HepG2 (cell line): ENCODE results near the gene CDK10. TPM values are rescaled to one million over a fixed set of nuclear protein-coding genes. Genes with fewer than 3 reads are reported as not detected.
A peak's percentile ranks its signal among the peaks of the same experiment; 100 is the strongest.

Experiments used
- AKNA ChIP-seq: sonication (generic); formaldehyde crosslinking; IDR thresholded peaks from 2 replicates; pipeline ENCODE4 v1.4.0; 2020; ENCODE audit warnings: missing genetic modification reagents, borderline replicate concordance
- BORCS8-MEF2B ChIP-seq: sonication (generic); formaldehyde crosslinking; IDR thresholded peaks from 2 replicates; pipeline ENCODE4 v1.8.0; 2022; ENCODE audit warnings: mild to moderate bottlenecking, missing genetic modification reagents
- CAMTA2 ChIP-seq: sonication (generic); formaldehyde crosslinking; IDR thresholded peaks from 2 replicates; pipeline ENCODE4 v1.4.0; 2020; ENCODE audit warnings: mild to moderate bottlenecking, missing genetic modification reagents, borderline replicate concordance
- CSRNP2 ChIP-seq: sonication (generic); formaldehyde crosslinking; conservative IDR thresholded peaks from 2 replicates; pipeline ENCODE4 v1.8.0; 2022; ENCODE audit warnings: low read depth, missing genetic modification reagents
- FUBP1 ChIP-seq: sonication (generic); formaldehyde crosslinking; IDR thresholded peaks from 2 replicates; pipeline ENCODE4 v1.5.1; 2020; ENCODE audit warnings: missing genetic modification reagents, mild to moderate bottlenecking, borderline replicate concordance
- KDM2A ChIP-seq: sonication (generic); formaldehyde crosslinking; IDR thresholded peaks from 2 replicates; pipeline ENCODE4 v1.4.0; 2020; ENCODE audit warnings: low read depth, missing genetic modification reagents, borderline replicate concordance
- KDM3A ChIP-seq: IDR thresholded peaks from 2 replicates; pipeline ENCODE4 v1.6.1; 2018; ENCODE audit warnings: low read depth, missing compliant biosample characterization
- NFKBIZ ChIP-seq: IDR thresholded peaks from 2 replicates; pipeline ENCODE4 v1.6.1; 2018; ENCODE audit warnings: missing genetic modification reagents, missing compliant biosample characterization
- SALL1 ChIP-seq: sonication (generic); formaldehyde crosslinking; IDR thresholded peaks from 2 replicates; pipeline ENCODE4 v1.8.0; 2022; ENCODE audit warnings: mild to moderate bottlenecking, missing genetic modification reagents
- SP4 ChIP-seq: sonication (generic); formaldehyde crosslinking; IDR thresholded peaks from 2 replicates; pipeline ENCODE4 v1.8.1; 2023; ENCODE audit warnings: mild to moderate bottlenecking, missing genetic modification reagents
- ZNF83 ChIP-seq: sonication (generic); formaldehyde crosslinking; IDR thresholded peaks from 2 replicates; pipeline ENCODE4 v1.4.0; 2020; ENCODE audit warnings: missing genetic modification reagents, mild to moderate bottlenecking, borderline replicate concordance
- ZSCAN12 ChIP-seq: sonication (generic); formaldehyde crosslinking; IDR thresholded peaks from 2 replicates; pipeline ENCODE4 v1.9.0; 2021; ENCODE audit warnings: mild to moderate bottlenecking, missing genetic modification reagents
- polyA plus RNA-seq, 8 experiments: library from polyadenylated mRNA; depleted of rRNA in 3 of 8; stranded (reverse) in 7 of 8; unstranded in 1 of 8; fragments of >200 nt; fragmentation: Illumina TruSeq in 4 of 8; extraction: Trizol in 4 of 8; gene quantifications; 2 replicates each; pipeline versions ENCODE4 v1.2.1 to v1.2.3, GENCODE V29; 2011 to 2016; ENCODE audit warnings: low read depth in 4 of 8, missing spikeins in 1 of 8, mixed read lengths in 1 of 8; ENCODE audit not compliant: insufficient read depth in 1 of 8
- total RNA-seq, 5 experiments: library from RNA; depleted of rRNA; stranded (reverse); fragments of >200 nt; fragmentation: Illumina TruSeq; extraction: Trizol; gene quantifications; 2 replicates each; pipeline ENCODE4 v1.2.3, GENCODE V29; 2016; ENCODE audit warnings: low read depth in 1 of 5
- TF ChIP-seq, protein P1 (sequence below): sonication (generic); formaldehyde crosslinking; IDR thresholded peaks from 2 replicates; pipeline ENCODE4 v1.9.0; 2021; ENCODE audit warnings: mild to moderate bottlenecking, missing genetic modification reagents

The CDK10 gene
- total and polyA plus RNA-seq, 2 of the 13 experiments (the other 11 are each of a cell fraction or from before 2014, with no cell fraction given) = 2.5 to 3.9 TPM

GRCh38 chr16:89695086-89695874 lies 8.8 kb downstream of the CDK10 start (continued):
- TF ChIP-seq AKNA (CRISPR knock-in tag) (no peak), ZNF83 (CRISPR knock-in tag) (no peak), FUBP1 (CRISPR knock-in tag) (no peak), SP4 (CRISPR knock-in tag) (0 out of 2 replicates have a peak, but pooled peaks have one; percentile 24), ZSCAN12 (CRISPR knock-in tag) (no peak), NFKBIZ (no peak), CAMTA2 (CRISPR knock-in tag) (no peak), CSRNP2 (CRISPR knock-in tag) (no peak), BORCS8-MEF2B (CRISPR knock-in tag) (peak; percentile 91), SALL1 (CRISPR knock-in tag) (no peak; the same call in none of the 2 replicates), KDM2A (CRISPR knock-in tag) (peak; percentile 86), KDM3A (no peak; the same call in 1 of the 2 replicates)
- TF ChIP-seq, protein P1, sequence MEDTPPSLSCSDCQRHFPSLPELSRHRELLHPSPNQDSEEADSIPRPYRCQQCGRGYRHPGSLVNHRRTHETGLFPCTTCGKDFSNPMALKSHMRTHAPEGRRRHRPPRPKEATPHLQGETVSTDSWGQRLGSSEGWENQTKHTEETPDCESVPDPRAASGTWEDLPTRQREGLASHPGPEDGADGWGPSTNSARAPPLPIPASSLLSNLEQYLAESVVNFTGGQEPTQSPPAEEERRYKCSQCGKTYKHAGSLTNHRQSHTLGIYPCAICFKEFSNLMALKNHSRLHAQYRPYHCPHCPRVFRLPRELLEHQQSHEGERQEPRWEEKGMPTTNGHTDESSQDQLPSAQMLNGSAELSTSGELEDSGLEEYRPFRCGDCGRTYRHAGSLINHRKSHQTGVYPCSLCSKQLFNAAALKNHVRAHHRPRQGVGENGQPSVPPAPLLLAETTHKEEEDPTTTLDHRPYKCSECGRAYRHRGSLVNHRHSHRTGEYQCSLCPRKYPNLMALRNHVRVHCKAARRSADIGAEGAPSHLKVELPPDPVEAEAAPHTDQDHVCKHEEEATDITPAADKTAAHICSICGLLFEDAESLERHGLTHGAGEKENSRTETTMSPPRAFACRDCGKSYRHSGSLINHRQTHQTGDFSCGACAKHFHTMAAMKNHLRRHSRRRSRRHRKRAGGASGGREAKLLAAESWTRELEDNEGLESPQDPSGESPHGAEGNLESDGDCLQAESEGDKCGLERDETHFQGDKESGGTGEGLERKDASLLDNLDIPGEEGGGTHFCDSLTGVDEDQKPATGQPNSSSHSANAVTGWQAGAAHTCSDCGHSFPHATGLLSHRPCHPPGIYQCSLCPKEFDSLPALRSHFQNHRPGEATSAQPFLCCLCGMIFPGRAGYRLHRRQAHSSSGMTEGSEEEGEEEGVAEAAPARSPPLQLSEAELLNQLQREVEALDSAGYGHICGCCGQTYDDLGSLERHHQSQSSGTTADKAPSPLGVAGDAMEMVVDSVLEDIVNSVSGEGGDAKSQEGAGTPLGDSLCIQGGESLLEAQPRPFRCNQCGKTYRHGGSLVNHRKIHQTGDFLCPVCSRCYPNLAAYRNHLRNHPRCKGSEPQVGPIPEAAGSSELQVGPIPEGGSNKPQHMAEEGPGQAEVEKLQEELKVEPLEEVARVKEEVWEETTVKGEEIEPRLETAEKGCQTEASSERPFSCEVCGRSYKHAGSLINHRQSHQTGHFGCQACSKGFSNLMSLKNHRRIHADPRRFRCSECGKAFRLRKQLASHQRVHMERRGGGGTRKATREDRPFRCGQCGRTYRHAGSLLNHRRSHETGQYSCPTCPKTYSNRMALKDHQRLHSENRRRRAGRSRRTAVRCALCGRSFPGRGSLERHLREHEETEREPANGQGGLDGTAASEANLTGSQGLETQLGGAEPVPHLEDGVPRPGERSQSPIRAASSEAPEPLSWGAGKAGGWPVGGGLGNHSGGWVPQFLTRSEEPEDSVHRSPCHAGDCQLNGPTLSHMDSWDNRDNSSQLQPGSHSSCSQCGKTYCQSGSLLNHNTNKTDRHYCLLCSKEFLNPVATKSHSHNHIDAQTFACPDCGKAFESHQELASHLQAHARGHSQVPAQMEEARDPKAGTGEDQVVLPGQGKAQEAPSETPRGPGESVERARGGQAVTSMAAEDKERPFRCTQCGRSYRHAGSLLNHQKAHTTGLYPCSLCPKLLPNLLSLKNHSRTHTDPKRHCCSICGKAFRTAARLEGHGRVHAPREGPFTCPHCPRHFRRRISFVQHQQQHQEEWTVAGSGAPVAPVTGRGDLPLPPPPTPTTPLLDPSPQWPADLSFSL (CRISPR knock-in tag) = no peak
